K562 (cell line): Measurements from ENCODE around the gene SMIM22. TPM values are rescaled to one million over a fixed set of nuclear protein-coding genes. Genes with fewer than 3 reads are reported as not detected.

Experiments used
- ELF2 ChIP-seq: fragments of 250-450 bp; sonication (Bioruptor Pico); IDR thresholded peaks from 2 replicates; pipeline ENCODE4 v1.5.0; 2021; ENCODE audit warnings: mild to moderate bottlenecking
- ETV5 ChIP-seq: sonication (generic); formaldehyde crosslinking; IDR thresholded peaks from 2 replicates; pipeline ENCODE4 v1.4.0; 2020; ENCODE audit warnings: low read depth, mild to moderate bottlenecking, missing genetic modification reagents
- GABPB1 ChIP-seq: sonication (generic); formaldehyde crosslinking; IDR thresholded peaks from 2 replicates; pipeline ENCODE4 v1.8.0; 2022; ENCODE audit warnings: mild to moderate bottlenecking, missing genetic modification reagents
- HLTF ChIP-seq: fragments of 450-650 bp; IDR thresholded peaks from 2 replicates; pipeline ENCODE4 v1.6.1; 2016
- HNRNPL ChIP-seq: fragments of 200-400 bp; formaldehyde crosslinking; IDR thresholded peaks from 2 replicates; pipeline ENCODE4 v1.6.1; 2017; ENCODE audit warnings: low read depth, mild to moderate bottlenecking, low read length
- KLF10 ChIP-seq: fragments of 250-450 bp; sonication (Bioruptor Pico); IDR thresholded peaks from 2 replicates; pipeline ENCODE4 v1.6.1; 2021; ENCODE audit warnings: matching md5 sums
- KLF13 ChIP-seq: fragments of 450-650 bp; IDR thresholded peaks from 2 replicates; pipeline ENCODE4 v1.6.1; 2016; ENCODE audit warnings: missing genetic modification characterization, low read depth, mild to moderate bottlenecking, missing compliant biosample characterization, moderate library complexity, borderline replicate concordance
- MAX ChIP-seq: sonication (generic); formaldehyde crosslinking; IDR thresholded peaks from 2 replicates; pipeline ENCODE4 v1.9.0; 2022; ENCODE audit warnings: mild to moderate bottlenecking, missing genetic modification reagents
- MBD2 ChIP-seq: sonication (generic); IDR thresholded peaks from 2 replicates; pipeline ENCODE4 v1.6.1; 2016; ENCODE audit warnings: low read depth, borderline replicate concordance
- MEF2D ChIP-seq: conservative IDR thresholded peaks from 2 replicates; pipeline ENCODE4 v1.6.1; 2016; ENCODE audit warnings: low read depth, missing genetic modification characterization, missing compliant biosample characterization
- MIER1 ChIP-seq: fragments of 450-650 bp; IDR thresholded peaks from 2 replicates; pipeline ENCODE4 v1.6.1; 2016; ENCODE audit warnings: antibody characterized with exemption, mild to moderate bottlenecking, low read depth
- MTA3 ChIP-seq: fragments of 450-650 bp; formaldehyde crosslinking; IDR thresholded peaks from 2 replicates; pipeline ENCODE4 v1.6.1; 2017; ENCODE audit warnings: mild to moderate bottlenecking, borderline replicate concordance
- NBN ChIP-seq: fragments of 450-650 bp; IDR thresholded peaks from 2 replicates; pipeline ENCODE4 v1.6.1; 2016; ENCODE audit warnings: low read depth, mild to moderate bottlenecking
- NCOA2 ChIP-seq, 2 experiments: fragments of 450-650 bp; IDR thresholded peaks; 2 replicates each; pipeline ENCODE4 v1.6.1; 2018; ENCODE audit warnings: mild to moderate bottlenecking in 2 of 2, moderate library complexity in 1 of 2; ENCODE audit not compliant: partially characterized antibody in 2 of 2
- NFE2 ChIP-seq: IDR thresholded peaks from 2 replicates; pipeline ENCODE4 v1.6.1; 2014; ENCODE audit warnings: antibody characterized with exemption, low read depth
- NR1H2 ChIP-seq: sonication (generic); formaldehyde crosslinking; IDR thresholded peaks from 2 replicates; pipeline ENCODE4 v1.4.0; 2020; ENCODE audit warnings: mild to moderate bottlenecking, missing genetic modification reagents
- OTX1 ChIP-seq: fragments of 450-650 bp; formaldehyde crosslinking; IDR thresholded peaks from 2 replicates; pipeline ENCODE4 v1.4.0; 2022; ENCODE audit warnings: mild to moderate bottlenecking
- POLR2A ChIP-seq: fragments of 450-650 bp; conservative IDR thresholded peaks from 2 replicates; pipeline ENCODE4 v1.6.1; 2016
- RHOXF2B ChIP-seq: fragments of 250-450 bp; sonication (Bioruptor Pico); conservative IDR thresholded peaks from 2 replicates; pipeline ENCODE4 v1.5.1; 2021
- SAP30 ChIP-seq: fragments of 200-600 bp; sonication (generic); IDR thresholded peaks from 2 replicates; pipeline ENCODE4 v1.6.1; 2012; ENCODE audit warnings: borderline replicate concordance, low read depth, mild to moderate bottlenecking, moderate library complexity, low read length, control low read depth, inconsistent platforms; ENCODE audit not compliant: insufficient read depth, poor library complexity, severe bottlenecking
- SIN3A ChIP-seq, 2 experiments: fragments of 150-350 bp in 1 of 2; IDR thresholded peaks; 2 replicates each; pipeline ENCODE4 v1.6.1; 2011 to 2016; ENCODE audit warnings: borderline replicate concordance in 2 of 2, low read depth in 2 of 2, low read length in 2 of 2, mild to moderate bottlenecking in 2 of 2, moderate library complexity in 2 of 2; ENCODE audit not compliant: control insufficient read depth in 1 of 2
- ZNF431 ChIP-seq: sonication (generic); formaldehyde crosslinking; IDR thresholded peaks from 2 replicates; pipeline ENCODE4 v1.8.0; 2022; ENCODE audit warnings: mild to moderate bottlenecking, missing genetic modification reagents
- polyA plus RNA-seq, 8 experiments: library from polyadenylated mRNA; depleted of rRNA in 4 of 8; stranded (reverse) in 5 of 8; unstranded in 3 of 8; fragments of >200 nt; fragmentation: Nextera tagmentation in 2 of 8; fragmentation: Illumina TruSeq in 1 of 8; extraction: Ambion mirVana in 2 of 8; extraction: Trizol in 1 of 8; gene quantifications; 2 replicates each; pipeline versions ENCODE4 v1.2.1 to v1.2.3, GENCODE V29; 2011 to 2014; ENCODE audit warnings: inconsistent platforms in 1 of 8, missing spikeins in 1 of 8
- total RNA-seq, 7 experiments: library from RNA; depleted of rRNA in 6 of 7; stranded (reverse); fragments of >200 nt in 6 of 7; fragmentation: Illumina TruSeq in 2 of 7; extraction: Trizol in 2 of 7; gene quantifications; 2 replicates each; pipeline versions ENCODE4 v1.2.1 to v1.2.3, GENCODE V29; 2011 to 2021; ENCODE audit warnings: low replicate concordance in 1 of 7
- TF ChIP-seq, protein P1 (sequence below): fragments of 250-450 bp; sonication (Bioruptor Pico); IDR thresholded peaks from 2 replicates; pipeline ENCODE4 v1.5.0; 2020; ENCODE audit warnings: mild to moderate bottlenecking
- TF ChIP-seq, protein P2 (sequence below): fragments of 450-650 bp; formaldehyde crosslinking; IDR thresholded peaks from 2 replicates; pipeline ENCODE4 v1.4.0; 2020; ENCODE audit warnings: mild to moderate bottlenecking, moderate library complexity

Gene SMIM22
- total and polyA plus RNA-seq, 9 of the 15 experiments (the other 6 are each of a cell fraction or from before 2014, with no cell fraction given): not detected

DNA sequence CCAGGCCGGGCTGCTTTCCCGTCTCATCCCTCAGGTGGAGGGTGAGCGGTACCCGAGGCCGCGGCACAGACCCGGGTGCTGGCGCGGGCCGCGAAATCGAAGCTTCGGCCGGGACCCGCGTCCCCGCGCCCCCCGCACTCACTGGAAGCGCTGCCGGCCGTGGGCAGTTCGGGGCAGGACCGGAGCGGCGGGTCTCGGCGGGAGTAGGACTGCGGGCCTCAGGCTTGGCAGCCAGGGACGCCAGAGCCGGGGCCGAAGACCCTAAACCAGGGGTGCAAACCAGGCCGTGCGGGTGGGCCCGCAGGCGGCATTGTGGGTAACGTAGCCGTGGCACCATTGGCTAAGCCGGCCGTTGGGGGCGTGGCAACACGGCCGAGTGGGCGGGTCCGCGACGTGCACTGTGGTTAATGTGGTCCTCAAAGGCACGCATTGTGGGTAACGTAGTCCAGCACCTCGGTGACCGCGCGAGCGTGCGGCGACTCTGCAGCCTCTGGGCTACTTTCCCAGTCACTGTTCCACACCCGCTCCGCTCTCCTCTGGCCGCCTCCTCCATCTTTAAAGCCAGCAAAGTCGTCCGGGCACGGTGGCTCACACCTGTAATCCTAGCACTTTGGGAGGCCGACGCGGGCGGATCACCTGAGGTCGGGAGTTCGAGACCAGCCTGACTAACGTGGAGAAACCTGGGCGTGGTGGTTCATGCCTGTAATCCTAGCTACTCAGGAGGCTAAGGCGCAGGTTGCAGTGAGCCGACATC is 28.1 kb upstream of the SMIM22 start, which contains the start of gene ZNF500 (continued):
- TF ChIP-seq SAP30 (peak; percentile 34), NFE2 (no peak), POLR2A (peak; percentile 85), NCOA2 (IDR thresholded peaks at IDR 0.05; ENCODE audit: partially characterized antibody in 2 of 2) (no peak), NR1H2 (CRISPR knock-in tag) (peak; percentile 76; the same call in 1 of the 2 replicates), GABPB1 (peak; percentile 67), HNRNPL (peak; percentile 79; the same call in 1 of the 2 replicates), KLF13 (tag) (peak; percentile 85; the same call in 1 of the 2 replicates), ELF2 (CRISPR knock-in tag) (no peak), MBD2 (peak; percentile 91), RHOXF2B (CRISPR knock-in tag) (no peak), KLF10 (CRISPR knock-in tag) (no peak), ETV5 (CRISPR knock-in tag) (0 out of 2 replicates have a peak, but pooled peaks have one; percentile 57), SIN3A (IDR thresholded peaks at IDR 0.05; ENCODE audit: borderline replicate concordance in 2 of 2, control insufficient read depth in 1 of 2, low read depth in 2 of 2, low read length in 2 of 2) (peak; percentile 54 to 73; a peak in 3 of 4 replicates), MEF2D (no peak), MIER1 (no peak), NBN (no peak), ZNF431 (CRISPR knock-in tag) (peak; percentile 55; the same call in 1 of the 2 replicates), MTA3 (peak; percentile 86; the same call in 1 of the 2 replicates), OTX1 (CRISPR knock-in tag) (0 out of 2 replicates have a peak, but pooled peaks have one; percentile 9), MAX (CRISPR knock-in tag) (peak; percentile 59), HLTF (0 out of 2 replicates have a peak, but pooled peaks have one; percentile 29)
- TF ChIP-seq, protein P1, sequence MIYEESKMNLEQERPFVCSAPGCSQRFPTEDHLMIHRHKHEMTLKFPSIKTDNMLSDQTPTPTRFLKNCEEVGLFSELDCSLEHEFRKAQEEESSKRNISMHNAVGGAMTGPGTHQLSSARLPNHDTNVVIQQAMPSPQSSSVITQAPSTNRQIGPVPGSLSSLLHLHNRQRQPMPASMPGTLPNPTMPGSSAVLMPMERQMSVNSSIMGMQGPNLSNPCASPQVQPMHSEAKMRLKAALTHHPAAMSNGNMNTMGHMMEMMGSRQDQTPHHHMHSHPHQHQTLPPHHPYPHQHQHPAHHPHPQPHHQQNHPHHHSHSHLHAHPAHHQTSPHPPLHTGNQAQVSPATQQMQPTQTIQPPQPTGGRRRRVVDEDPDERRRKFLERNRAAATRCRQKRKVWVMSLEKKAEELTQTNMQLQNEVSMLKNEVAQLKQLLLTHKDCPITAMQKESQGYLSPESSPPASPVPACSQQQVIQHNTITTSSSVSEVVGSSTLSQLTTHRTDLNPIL (CRISPR knock-in tag): no peak
- TF ChIP-seq, protein P2, sequence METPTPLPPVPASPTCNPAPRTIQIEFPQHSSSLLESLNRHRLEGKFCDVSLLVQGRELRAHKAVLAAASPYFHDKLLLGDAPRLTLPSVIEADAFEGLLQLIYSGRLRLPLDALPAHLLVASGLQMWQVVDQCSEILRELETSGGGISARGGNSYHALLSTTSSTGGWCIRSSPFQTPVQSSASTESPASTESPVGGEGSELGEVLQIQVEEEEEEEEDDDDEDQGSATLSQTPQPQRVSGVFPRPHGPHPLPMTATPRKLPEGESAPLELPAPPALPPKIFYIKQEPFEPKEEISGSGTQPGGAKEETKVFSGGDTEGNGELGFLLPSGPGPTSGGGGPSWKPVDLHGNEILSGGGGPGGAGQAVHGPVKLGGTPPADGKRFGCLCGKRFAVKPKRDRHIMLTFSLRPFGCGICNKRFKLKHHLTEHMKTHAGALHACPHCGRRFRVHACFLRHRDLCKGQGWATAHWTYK: peak; percentile 68
